Measurements from ENCODE around the gene CORO2B. TPM values are rescaled to one million over a fixed set of nuclear protein-coding genes. Genes with fewer than 3 reads are reported as not detected.

The CORO2B gene
- polyA plus RNA-seq, 2 donors, result 0.24 to 0.35 TPM

- Histone ChIP-seq H3K9me3 (ENCODE audit: control insufficient read depth in 2 of 2, insufficient read depth in 1 of 2, low read depth in 1 of 2, low read length in 1 of 2) (no peaks in the 10 kb centered on the region), H3K27me3 (ENCODE audit: control insufficient read depth in 1 of 2, insufficient read depth in 2 of 2, low read length in 2 of 2) (peaks cover 0 to 3% of the 10 kb centered on the region in 2 donors), H3K27ac (ENCODE audit: low read depth in 2 of 2, low read length in 1 of 2) (no peak overlapping the region), H3K36me3 (ENCODE audit: control insufficient read depth in 2 of 2, insufficient read depth in 2 of 2, low read length in 1 of 2) (no peaks in the 10 kb centered on the region), H3K4me3 (ENCODE audit: low read depth in 1 of 2, low read length in 2 of 2) (no peak overlapping the region), H3K4me1 (ENCODE audit: control insufficient read depth in 2 of 2, insufficient read depth in 2 of 2, low read length in 1 of 2) (peaks cover 0 to 2% of the 10 kb centered on the region in 2 donors)
- WGBS, 2 donors, result 69 to 76% methylated on average over 6 of the region's 6 CpGs
Observed at GRCh38 chr15:68594533-68595259, 15.9 kb downstream of the CORO2B start.

- Histone ChIP-seq H3K36me3 (ENCODE audit: control insufficient read depth in 2 of 2, insufficient read depth in 2 of 2, low read length in 1 of 2) (no peaks in the 10 kb centered on the region), H3K4me1 (ENCODE audit: control insufficient read depth in 2 of 2, insufficient read depth in 2 of 2, low read length in 1 of 2) (peaks cover 0 to 2% of the 10 kb centered on the region in 2 donors), H3K27ac (ENCODE audit: low read depth in 2 of 2, low read length in 1 of 2) (no peak overlapping the region), H3K4me3 (ENCODE audit: low read depth in 1 of 2, low read length in 2 of 2) (no peak overlapping the region), H3K27me3 (ENCODE audit: control insufficient read depth in 1 of 2, insufficient read depth in 2 of 2, low read length in 2 of 2) (peaks cover 0 to 3% of the 10 kb centered on the region in 2 donors), H3K9me3 (ENCODE audit: control insufficient read depth in 2 of 2, insufficient read depth in 1 of 2, low read depth in 1 of 2, low read length in 1 of 2) (no peaks in the 10 kb centered on the region)
- 78 to 91% methylated on average over 3 of the region's 3 CpGs for WGBS, 2 donors
Observed at GRCh38 chr15:68595260-68595564, 16.4 kb downstream of the CORO2B start.

GRCh38 chr15:68595761-68596160 lies 17.0 kb downstream of the CORO2B start:
- Histone ChIP-seq H3K4me1 (ENCODE audit: control insufficient read depth in 2 of 2, insufficient read depth in 2 of 2, low read length in 1 of 2) (peaks cover 0 to 2% of the 10 kb centered on the region in 2 donors), H3K27me3 (ENCODE audit: control insufficient read depth in 1 of 2, insufficient read depth in 2 of 2, low read length in 2 of 2) (peaks cover 0 to 3% of the 10 kb centered on the region in 2 donors), H3K36me3 (ENCODE audit: control insufficient read depth in 2 of 2, insufficient read depth in 2 of 2, low read length in 1 of 2) (no peaks in the 10 kb centered on the region), H3K9me3 (ENCODE audit: control insufficient read depth in 2 of 2, insufficient read depth in 1 of 2, low read depth in 1 of 2, low read length in 1 of 2) (no peaks in the 10 kb centered on the region), H3K4me3 (ENCODE audit: low read depth in 1 of 2, low read length in 2 of 2) (no peak overlapping the region), H3K27ac (ENCODE audit: low read depth in 2 of 2, low read length in 1 of 2) (no peak overlapping the region)
- 81 to 95% methylated on average over 17 of the region's 17 CpGs for WGBS, 2 donors

GRCh38 chr15:68596691-68597090 lies 17.9 kb downstream of the CORO2B start:
- Histone ChIP-seq H3K4me1 (ENCODE audit: control insufficient read depth in 2 of 2, insufficient read depth in 2 of 2, low read length in 1 of 2) (peaks cover 2 to 3% of the 10 kb centered on the region in 2 donors), H3K36me3 (ENCODE audit: control insufficient read depth in 2 of 2, insufficient read depth in 2 of 2, low read length in 1 of 2) (no peaks in the 10 kb centered on the region), H3K9me3 (ENCODE audit: control insufficient read depth in 2 of 2, insufficient read depth in 1 of 2, low read depth in 1 of 2, low read length in 1 of 2) (no peaks in the 10 kb centered on the region), H3K4me3 (ENCODE audit: low read depth in 1 of 2, low read length in 2 of 2) (no peak overlapping the region), H3K27me3 (ENCODE audit: control insufficient read depth in 1 of 2, insufficient read depth in 2 of 2, low read length in 2 of 2) (peaks cover 0 to 3% of the 10 kb centered on the region in 2 donors), H3K27ac (ENCODE audit: low read depth in 2 of 2, low read length in 1 of 2) (no peak overlapping the region)
- 87 to 91% methylated on average over 9 of the region's 9 CpGs for WGBS, 2 donors

GRCh38 chr15:68597581-68597980 lies 18.8 kb downstream of the CORO2B start:
- peaks cover 2 to 3% of the 10 kb centered on the region in 2 donors for H3K4me1 ChIP-seq (ENCODE audit: control insufficient read depth in 2 of 2, insufficient read depth in 2 of 2, low read length in 1 of 2)
- no peaks in the 10 kb centered on the region for H3K9me3 ChIP-seq (ENCODE audit: control insufficient read depth in 2 of 2, insufficient read depth in 1 of 2, low read depth in 1 of 2, low read length in 1 of 2)
- no peak overlapping the region for H3K4me3 ChIP-seq (ENCODE audit: low read depth in 1 of 2, low read length in 2 of 2)
- H3K27ac ChIP-seq (ENCODE audit: low read depth in 2 of 2, low read length in 1 of 2), result no peak overlapping the region
- no peaks in the 10 kb centered on the region for H3K36me3 ChIP-seq (ENCODE audit: control insufficient read depth in 2 of 2, insufficient read depth in 2 of 2, low read length in 1 of 2)
- H3K27me3 ChIP-seq (ENCODE audit: control insufficient read depth in 1 of 2, insufficient read depth in 2 of 2, low read length in 2 of 2), result peaks cover 0 to 3% of the 10 kb centered on the region in 2 donors
- 75 to 79% methylated on average over 5 of the region's 5 CpGs for WGBS, 2 donors

- Histone ChIP-seq H3K4me3 (ENCODE audit: low read depth in 1 of 2, low read length in 2 of 2) (no peak overlapping the region), H3K36me3 (ENCODE audit: control insufficient read depth in 2 of 2, insufficient read depth in 2 of 2, low read length in 1 of 2) (no peaks in the 10 kb centered on the region), H3K27me3 (ENCODE audit: control insufficient read depth in 1 of 2, insufficient read depth in 2 of 2, low read length in 2 of 2) (peaks cover 0 to 3% of the 10 kb centered on the region in 2 donors), H3K9me3 (ENCODE audit: control insufficient read depth in 2 of 2, insufficient read depth in 1 of 2, low read depth in 1 of 2, low read length in 1 of 2) (no peaks in the 10 kb centered on the region), H3K4me1 (ENCODE audit: control insufficient read depth in 2 of 2, insufficient read depth in 2 of 2, low read length in 1 of 2) (peaks cover 2 to 3% of the 10 kb centered on the region in 2 donors), H3K27ac (ENCODE audit: low read depth in 2 of 2, low read length in 1 of 2) (no peak overlapping the region)
- 81 to 82% methylated on average over 12 to 14 of the region's 14 CpGs for WGBS, 2 donors
Observed at GRCh38 chr15:68598171-68599152, 19.7 kb downstream of the CORO2B start.

- Histone ChIP-seq H3K4me3 (ENCODE audit: low read depth in 1 of 2, low read length in 2 of 2) (no peak overlapping the region), H3K9me3 (ENCODE audit: control insufficient read depth in 2 of 2, insufficient read depth in 1 of 2, low read depth in 1 of 2, low read length in 1 of 2) (no peaks in the 10 kb centered on the region), H3K36me3 (ENCODE audit: control insufficient read depth in 2 of 2, insufficient read depth in 2 of 2, low read length in 1 of 2) (no peaks in the 10 kb centered on the region), H3K4me1 (ENCODE audit: control insufficient read depth in 2 of 2, insufficient read depth in 2 of 2, low read length in 1 of 2) (peaks cover 2 to 3% of the 10 kb centered on the region in 2 donors), H3K27me3 (ENCODE audit: control insufficient read depth in 1 of 2, insufficient read depth in 2 of 2, low read length in 2 of 2) (peaks cover 0 to 3% of the 10 kb centered on the region in 2 donors), H3K27ac (ENCODE audit: low read depth in 2 of 2, low read length in 1 of 2) (no peak overlapping the region)
- 91 to 94% methylated on average over 6 of the region's 6 CpGs for WGBS, 2 donors
Observed at GRCh38 chr15:68599153-68599545, 20.4 kb downstream of the CORO2B start.

GRCh38 chr15:68599560-68600071 lies 20.8 kb downstream of the CORO2B start:
- Histone ChIP-seq H3K27me3 (ENCODE audit: control insufficient read depth in 1 of 2, insufficient read depth in 2 of 2, low read length in 2 of 2) (peaks cover 0 to under 1% of the 10 kb centered on the region in 2 donors), H3K36me3 (ENCODE audit: control insufficient read depth in 2 of 2, insufficient read depth in 2 of 2, low read length in 1 of 2) (no peaks in the 10 kb centered on the region), H3K4me1 (ENCODE audit: control insufficient read depth in 2 of 2, insufficient read depth in 2 of 2, low read length in 1 of 2) (peaks cover 2 to 3% of the 10 kb centered on the region in 2 donors), H3K4me3 (ENCODE audit: low read depth in 1 of 2, low read length in 2 of 2) (no peak overlapping the region), H3K27ac (ENCODE audit: low read depth in 2 of 2, low read length in 1 of 2) (no peak overlapping the region), H3K9me3 (ENCODE audit: control insufficient read depth in 2 of 2, insufficient read depth in 1 of 2, low read depth in 1 of 2, low read length in 1 of 2) (no peaks in the 10 kb centered on the region)
- 53 to 63% methylated on average over 7 of the region's 7 CpGs for WGBS, 2 donors

Data from esophagus (tissue), 2 donors.